Measurements from ENCODE around the gene TRIM46.
A peak's percentile ranks its signal among the peaks of the same experiment; 100 is the strongest.
"Not testable (repeated sequence)": the region's sequence is repeated elsewhere in the genome, so short reads cannot be mapped to it uniquely, and the experiment has no call there.

Gene TRIM46

DNA sequence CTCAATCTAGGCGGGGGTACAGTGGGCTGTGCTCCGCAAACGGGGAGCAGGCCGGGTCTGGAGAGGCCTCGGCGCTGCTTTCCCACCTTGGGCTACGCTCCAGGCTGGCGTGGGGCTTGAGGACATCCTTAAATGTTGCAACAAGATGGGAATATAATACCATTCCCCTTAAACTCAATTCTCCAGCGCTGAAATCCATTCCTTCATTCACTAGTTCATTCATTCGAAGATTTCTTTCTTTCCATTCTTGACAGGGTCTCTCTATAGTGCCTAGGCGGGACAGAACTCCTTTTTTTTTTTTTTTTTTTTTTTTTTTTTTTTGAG, 33.1 kb upstream of the TRIM46 start:
- no peaks in the 10 kb centered on the region for H3K9me3 ChIP-seq (ENCODE audit: insufficient read depth, low read length)
- H3K9me2 ChIP-seq (replicated peaks; ENCODE audit: insufficient read depth, low read length) = no peaks in the 10 kb centered on the region
- peak overlapping the region; percentile 90 for H3K4me3 ChIP-seq (ENCODE audit: insufficient read depth, low read length, poor library complexity, severe bottlenecking)
- no peak overlapping the region for H3K27ac ChIP-seq (ENCODE audit: low read depth, low read length)
- no peaks in the 10 kb centered on the region for H3K27me3 ChIP-seq (ENCODE audit: low read length)
- no peaks in the 10 kb centered on the region for H4K20me1 ChIP-seq (ENCODE audit: low read depth, low read length)
- H2AFZ ChIP-seq (ENCODE audit: low read depth, low read length, severe bottlenecking) = peak overlapping the region; percentile 75
- no peaks in the 10 kb centered on the region for H3K36me3 ChIP-seq (ENCODE audit: low read length)
- H3K79me2 ChIP-seq (ENCODE audit: insufficient read depth, low read length) = peaks cover 8% of the 10 kb centered on the region; the same call in 1 of the 2 replicates
- H3K4me2 ChIP-seq (ENCODE audit: low read depth, low read length, poor library complexity, severe bottlenecking) = peak overlapping the region; percentile 63
- peaks cover 15% of the 10 kb centered on the region for H3F3A ChIP-seq (ENCODE audit: insufficient read depth)
- peak overlapping the region; percentile 87 for H3K9ac ChIP-seq (ENCODE audit: low read length)
- TF ChIP-seq, protein P1, sequence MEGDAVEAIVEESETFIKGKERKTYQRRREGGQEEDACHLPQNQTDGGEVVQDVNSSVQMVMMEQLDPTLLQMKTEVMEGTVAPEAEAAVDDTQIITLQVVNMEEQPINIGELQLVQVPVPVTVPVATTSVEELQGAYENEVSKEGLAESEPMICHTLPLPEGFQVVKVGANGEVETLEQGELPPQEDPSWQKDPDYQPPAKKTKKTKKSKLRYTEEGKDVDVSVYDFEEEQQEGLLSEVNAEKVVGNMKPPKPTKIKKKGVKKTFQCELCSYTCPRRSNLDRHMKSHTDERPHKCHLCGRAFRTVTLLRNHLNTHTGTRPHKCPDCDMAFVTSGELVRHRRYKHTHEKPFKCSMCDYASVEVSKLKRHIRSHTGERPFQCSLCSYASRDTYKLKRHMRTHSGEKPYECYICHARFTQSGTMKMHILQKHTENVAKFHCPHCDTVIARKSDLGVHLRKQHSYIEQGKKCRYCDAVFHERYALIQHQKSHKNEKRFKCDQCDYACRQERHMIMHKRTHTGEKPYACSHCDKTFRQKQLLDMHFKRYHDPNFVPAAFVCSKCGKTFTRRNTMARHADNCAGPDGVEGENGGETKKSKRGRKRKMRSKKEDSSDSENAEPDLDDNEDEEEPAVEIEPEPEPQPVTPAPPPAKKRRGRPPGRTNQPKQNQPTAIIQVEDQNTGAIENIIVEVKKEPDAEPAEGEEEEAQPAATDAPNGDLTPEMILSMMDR (IDR thresholded peaks at IDR 0.05; ENCODE audit: insufficient read depth, low read length, poor library complexity, severe bottlenecking) = no peak

DNA sequence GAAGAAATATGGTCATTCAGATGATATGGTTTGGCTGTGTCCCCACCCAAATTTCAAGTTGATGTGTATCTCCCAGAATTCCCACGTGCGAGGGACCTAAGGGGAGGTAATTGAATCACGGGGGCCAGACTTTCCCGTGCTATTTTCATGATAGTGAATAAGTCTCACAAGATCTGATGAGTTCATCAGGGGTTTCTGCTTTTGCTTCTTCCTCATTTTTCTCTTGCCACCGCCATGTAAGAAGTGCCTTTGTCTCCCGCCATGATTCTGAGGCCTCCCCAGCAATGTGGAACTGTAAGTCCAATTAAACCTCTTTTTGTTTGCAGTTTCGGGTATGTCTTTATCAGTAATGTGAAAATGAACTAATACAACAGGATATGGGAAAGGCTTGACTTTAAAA, 31.9 kb upstream of the TRIM46 start:
- no peak for TF ChIP-seq EZH2phosphoT487 (conservative IDR thresholded peaks at IDR 0.05; ENCODE audit: low read length)
- TF ChIP-seq, protein P1 (IDR thresholded peaks at IDR 0.05; ENCODE audit: insufficient read depth, low read length, poor library complexity, severe bottlenecking) = no peak
- no peaks in the 10 kb centered on the region for H4K20me1 ChIP-seq (ENCODE audit: low read depth, low read length)
- H3K9ac ChIP-seq (ENCODE audit: low read length) = no peak overlapping the region
- no peaks in the 10 kb centered on the region for H3K36me3 ChIP-seq (ENCODE audit: low read length)
- H2AFZ ChIP-seq (ENCODE audit: low read depth, low read length, severe bottlenecking) = no peak overlapping the region
- no peak overlapping the region for H3K4me3 ChIP-seq (ENCODE audit: insufficient read depth, low read length, poor library complexity, severe bottlenecking)
- H3K79me2 ChIP-seq (ENCODE audit: insufficient read depth, low read length) = peaks cover 8% of the 10 kb centered on the region; the same call in 1 of the 2 replicates
- H3K27ac ChIP-seq (ENCODE audit: low read depth, low read length) = no peak overlapping the region
- peaks cover 13% of the 10 kb centered on the region for H3F3A ChIP-seq (ENCODE audit: insufficient read depth)
- H3K27me3 ChIP-seq (ENCODE audit: low read length) = no peaks in the 10 kb centered on the region
- no peak overlapping the region for H3K4me2 ChIP-seq (ENCODE audit: low read depth, low read length, poor library complexity, severe bottlenecking)
- H3K9me3 ChIP-seq (ENCODE audit: insufficient read depth, low read length) = no peaks in the 10 kb centered on the region
- no peaks in the 10 kb centered on the region for H3K9me2 ChIP-seq (replicated peaks; ENCODE audit: insufficient read depth, low read length)

DNA sequence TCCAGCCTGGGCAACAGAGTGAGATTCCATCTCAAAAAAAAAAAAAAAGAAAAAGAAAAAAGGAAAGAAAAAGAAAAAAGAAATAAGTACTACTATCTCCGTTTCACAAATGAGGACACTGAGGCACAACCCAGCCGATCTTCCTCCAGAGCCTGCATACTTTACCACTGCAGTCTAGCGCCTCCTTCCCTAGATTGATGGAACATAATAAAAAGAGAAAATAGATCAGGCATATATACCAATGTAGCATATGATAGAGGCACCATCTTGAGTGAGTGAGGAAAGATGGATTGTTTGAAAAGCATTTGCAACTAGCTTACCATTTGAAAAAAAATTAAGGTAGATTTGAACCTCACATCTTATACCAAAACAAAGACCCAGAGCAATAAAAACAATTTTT, 28.2 kb upstream of the TRIM46 start:
- Histone ChIP-seq H2AFZ (ENCODE audit: low read depth, low read length, severe bottlenecking) (no peak overlapping the region), H3F3A (ENCODE audit: insufficient read depth) (no peaks in the 10 kb centered on the region), H3K36me3 (ENCODE audit: low read length) (no peaks in the 10 kb centered on the region), H3K27ac (ENCODE audit: low read depth, low read length) (no peak overlapping the region), H3K4me3 (ENCODE audit: insufficient read depth, low read length, poor library complexity, severe bottlenecking) (no peak overlapping the region), H3K9me3 (ENCODE audit: insufficient read depth, low read length) (no peaks in the 10 kb centered on the region), H3K9me2 (replicated peaks; ENCODE audit: insufficient read depth, low read length) (no peaks in the 10 kb centered on the region), H3K79me2 (ENCODE audit: insufficient read depth, low read length) (no peaks in the 10 kb centered on the region), H3K27me3 (ENCODE audit: low read length) (no peaks in the 10 kb centered on the region), H3K4me2 (ENCODE audit: low read depth, low read length, poor library complexity, severe bottlenecking) (no peak overlapping the region), H4K20me1 (ENCODE audit: low read depth, low read length) (no peaks in the 10 kb centered on the region), H3K9ac (ENCODE audit: low read length) (no peak overlapping the region)
- TF ChIP-seq, protein P1 (IDR thresholded peaks at IDR 0.05; ENCODE audit: insufficient read depth, low read length, poor library complexity, severe bottlenecking) = no peak
- TF ChIP-seq EZH2phosphoT487 (conservative IDR thresholded peaks at IDR 0.05; ENCODE audit: low read length) = no peak

DNA sequence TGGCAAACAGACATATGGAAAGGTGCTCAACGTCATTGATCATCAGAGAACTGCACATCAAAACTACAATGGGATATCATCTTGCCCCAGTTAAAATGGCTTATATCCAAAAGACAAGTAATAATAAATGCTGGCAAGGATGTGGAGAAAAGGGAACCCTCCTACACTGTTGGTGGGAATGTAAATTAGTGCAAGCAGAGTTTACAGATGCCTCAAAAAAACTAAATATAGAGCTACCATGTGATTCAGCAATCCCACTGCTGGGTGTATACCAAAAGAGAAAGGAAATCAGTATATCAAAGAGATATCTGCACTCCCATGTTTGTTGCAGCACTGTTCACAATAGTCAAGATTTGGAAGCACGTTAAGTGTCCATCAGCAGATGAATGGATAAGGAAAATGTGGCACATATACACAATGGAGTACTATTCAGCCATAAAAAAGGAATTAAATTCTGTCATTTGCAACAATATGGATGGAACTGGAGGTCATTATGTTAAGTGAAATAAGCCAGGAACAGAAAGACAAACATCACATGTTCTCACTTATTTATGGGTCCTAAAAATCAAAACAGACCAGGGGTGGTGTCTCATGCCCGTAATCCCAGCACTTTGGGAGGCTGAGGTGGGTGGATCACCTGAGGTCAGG, 17.5 kb upstream of the TRIM46 start:
- H3K4me3 ChIP-seq (ENCODE audit: insufficient read depth, low read length, poor library complexity, severe bottlenecking); H3F3A ChIP-seq (ENCODE audit: insufficient read depth); H4K20me1 ChIP-seq (ENCODE audit: low read depth, low read length); H3K9me3 ChIP-seq (ENCODE audit: insufficient read depth, low read length); H3K36me3 ChIP-seq (ENCODE audit: low read length); H3K79me2 ChIP-seq (ENCODE audit: insufficient read depth, low read length); H3K27ac ChIP-seq (ENCODE audit: low read depth, low read length); H3K9ac ChIP-seq (ENCODE audit: low read length); H2AFZ ChIP-seq (ENCODE audit: low read depth, low read length, severe bottlenecking); H3K4me2 ChIP-seq (ENCODE audit: low read depth, low read length, poor library complexity, severe bottlenecking); H3K27me3 ChIP-seq (ENCODE audit: low read length); H3K9me2 ChIP-seq (replicated peaks; ENCODE audit: insufficient read depth, low read length): not testable (repeated sequence)
